ENCODE measurements around the gene RSF1. TPM values are rescaled to one million over a fixed set of nuclear protein-coding genes. Genes with fewer than 3 reads are reported as not detected.
"Not testable (repeated sequence)": the region's sequence is repeated elsewhere in the genome, so short reads cannot be mapped to it uniquely, and the experiment has no call there.

RSF1 gene
- total RNA-seq, 1 donor from 2014 or later = 29.1 TPM

DNA sequence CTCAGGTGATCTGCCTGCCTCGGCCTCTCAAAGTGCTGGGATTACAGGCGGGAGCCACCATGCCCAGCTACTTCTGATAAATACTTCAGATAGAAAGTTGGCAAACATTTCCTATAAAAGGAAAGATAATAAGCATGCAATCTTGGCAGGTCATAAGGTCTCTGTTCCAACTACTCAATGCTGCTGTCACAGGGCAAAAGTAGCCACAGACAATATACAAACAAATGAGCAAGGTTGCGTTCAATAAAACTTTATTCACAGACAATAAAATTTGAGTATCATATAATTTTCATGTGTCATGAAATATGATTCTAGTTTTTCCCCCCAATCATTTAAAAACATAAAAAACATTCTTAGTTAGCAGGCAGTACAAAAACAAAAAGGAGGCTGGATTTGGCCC lies 129.9 kb downstream of the RSF1 start:
- no peak for DNase-seq (ENCODE audit: low read depth, low spot score)

DNA sequence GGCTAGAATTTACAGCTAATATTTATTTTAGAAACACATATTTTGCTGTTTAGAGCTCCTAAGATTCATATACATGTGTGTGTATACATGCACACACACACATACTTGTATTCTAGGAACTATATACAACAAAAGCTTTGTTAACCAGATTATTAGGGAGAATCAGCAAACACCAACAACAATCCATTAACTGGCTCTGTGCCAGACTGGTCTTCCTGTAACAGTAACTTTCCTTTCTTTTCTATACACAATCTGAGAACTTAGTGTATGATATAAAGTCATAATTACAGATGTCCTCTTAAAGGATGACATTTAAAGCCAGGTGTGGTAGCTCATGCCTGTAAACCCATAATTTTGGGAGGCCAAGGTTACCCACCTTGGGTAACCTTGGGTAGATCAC lies 133.4 kb downstream of the RSF1 start:
- DNase-seq (ENCODE audit: low read depth, low spot score) = no peak

DNA sequence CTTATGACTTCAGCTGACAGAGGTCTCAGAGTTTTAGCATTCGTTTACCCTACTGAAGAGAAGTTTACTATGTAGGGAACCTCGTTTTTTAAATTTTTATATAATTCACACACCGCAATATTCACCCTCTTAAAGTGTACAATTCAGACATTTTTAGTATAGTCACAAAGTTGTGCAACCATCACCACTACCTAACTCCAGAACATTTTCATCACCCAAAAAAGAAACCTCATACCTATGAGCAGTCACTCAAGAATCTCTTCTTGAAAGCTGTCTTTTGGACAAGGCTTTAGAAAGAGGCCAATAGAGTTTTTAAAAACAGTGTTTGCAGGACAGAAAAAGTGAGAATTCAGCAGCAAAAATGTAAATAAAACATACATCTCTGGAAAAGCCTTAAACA lies 143.4 kb downstream of the RSF1 start:
- no peak for DNase-seq (ENCODE audit: low read depth, low spot score)

- no peak for DNase-seq (ENCODE audit: low read depth, low spot score)
Measured at GRCh38 chr11:77672264-77672663, 148.3 kb downstream of the RSF1 start.

DNA sequence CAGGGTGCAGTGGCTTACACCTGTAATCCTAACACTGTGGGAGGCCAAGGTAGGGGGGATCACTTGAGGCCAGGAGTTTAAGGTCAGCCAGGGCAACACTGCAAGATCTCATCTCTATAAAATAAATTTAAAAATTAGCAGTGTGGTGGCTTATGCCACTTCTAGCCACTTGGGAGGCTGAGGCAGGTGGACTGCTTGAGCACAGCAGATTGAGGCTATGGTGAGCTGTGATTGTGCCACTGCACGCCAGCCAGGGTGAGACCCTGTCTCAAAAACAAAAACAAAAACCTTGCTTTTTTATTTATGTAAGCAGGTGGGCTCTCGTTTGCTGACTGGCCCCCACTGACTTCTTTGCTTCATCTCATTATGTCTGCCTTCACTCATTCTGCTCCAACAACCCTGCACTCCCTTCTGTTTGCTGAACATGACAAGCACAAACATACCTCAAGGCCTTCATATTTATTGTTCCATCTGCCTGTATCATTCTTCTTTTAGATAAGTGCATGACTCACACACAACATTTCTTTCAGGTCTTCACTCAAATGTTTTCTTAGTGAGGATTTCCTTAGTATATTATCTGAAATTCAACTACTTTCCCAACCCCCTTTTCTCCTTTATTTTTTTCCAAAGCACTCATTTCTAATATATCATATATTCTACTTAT lies 150.5 kb downstream of the RSF1 start:
- DNase-seq (ENCODE audit: low read depth, low spot score) = peak; percentile 1

DNA sequence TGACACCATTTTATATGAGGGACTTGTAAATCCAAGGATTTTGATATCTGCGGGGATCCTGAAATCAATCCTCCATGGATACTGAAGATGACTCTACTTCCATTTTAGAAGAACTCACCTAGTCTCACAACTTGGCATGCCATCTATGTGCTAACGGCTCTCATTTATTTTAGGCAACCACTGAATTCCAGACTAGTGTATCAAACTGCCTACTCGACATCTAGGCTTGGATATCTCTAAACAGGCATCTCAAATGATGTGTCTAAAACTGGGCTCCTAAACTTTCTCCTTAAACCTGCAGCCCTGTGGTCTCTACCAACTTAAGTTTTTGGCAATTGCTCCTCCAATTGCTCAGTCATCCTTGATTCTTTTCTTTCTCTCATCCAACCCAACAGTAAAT lies 151.8 kb downstream of the RSF1 start:
- DNase-seq (ENCODE audit: low read depth, low spot score) = no peak

- no peak for DNase-seq (ENCODE audit: low read depth, low spot score)
Measured at GRCh38 chr11:77665240-77665965, 155.1 kb downstream of the RSF1 start.

- DNase-seq (ENCODE audit: low read depth, low spot score) = no peak
Measured at GRCh38 chr11:77661670-77662069, 158.9 kb downstream of the RSF1 start.

- no peak for DNase-seq (ENCODE audit: low read depth, low spot score)
Measured at GRCh38 chr11:77660947-77661346, 159.6 kb downstream of the RSF1 start.

GRCh38 chr11:77658213-77659013 lies 162.1 kb downstream of the RSF1 start:
- no peak for DNase-seq (ENCODE audit: low read depth, low spot score)

GRCh38 chr11:77656362-77656761 lies 164.2 kb downstream of the RSF1 start:
- no peak for DNase-seq (ENCODE audit: low read depth, low spot score)

DNA sequence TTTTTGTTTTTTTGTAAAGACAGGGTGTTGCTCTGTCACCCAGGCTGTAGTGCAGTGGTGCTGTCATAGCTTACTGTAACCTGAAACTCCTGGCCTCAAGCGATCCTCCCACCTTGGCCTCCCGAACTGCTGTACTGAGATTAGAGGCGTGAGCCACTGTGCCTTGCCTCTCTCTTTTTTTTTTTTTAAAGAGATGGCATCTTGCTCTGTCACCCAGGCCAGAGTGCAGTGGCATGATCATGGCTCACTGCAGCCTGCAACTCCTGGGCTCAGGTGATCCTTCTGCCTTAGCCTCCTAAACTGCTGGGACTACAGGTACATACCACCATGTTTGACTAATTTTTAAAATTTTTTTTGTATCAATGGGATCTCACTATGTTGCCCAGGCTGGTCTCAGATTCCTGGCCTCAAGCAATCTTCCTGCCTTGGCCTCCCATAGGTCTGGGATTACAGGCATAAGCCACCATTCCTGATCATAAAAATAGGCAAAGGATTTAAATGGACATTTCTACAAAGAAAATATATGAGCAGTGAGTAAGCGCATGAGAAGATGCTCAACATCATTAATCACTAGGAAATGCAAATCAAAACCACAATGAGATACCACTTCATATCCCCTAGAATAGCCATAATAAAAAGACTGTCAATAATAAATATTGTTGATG lies 165.6 kb downstream of the RSF1 start:
- no peak for DNase-seq (ENCODE audit: low read depth, low spot score)

DNA sequence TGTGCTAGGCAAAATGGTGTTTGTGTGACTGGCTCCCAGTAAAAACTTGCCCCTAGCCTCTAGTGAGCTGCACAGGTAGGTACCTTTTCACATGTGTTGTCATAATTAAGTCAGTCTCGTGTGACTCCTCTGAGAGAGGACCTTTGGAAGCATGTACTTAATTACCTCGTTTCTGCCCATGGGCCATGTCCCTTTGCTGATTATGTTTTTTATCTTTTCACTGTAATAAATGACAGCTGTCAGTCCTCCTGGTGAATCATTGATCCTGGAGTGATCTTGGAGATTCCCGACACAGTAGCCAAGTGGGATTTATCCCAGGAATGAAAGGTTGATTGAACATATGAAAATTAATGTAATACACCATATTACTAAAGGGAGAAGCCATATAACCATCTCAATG lies 170.4 kb downstream of the RSF1 start:
- DNase-seq (ENCODE audit: low read depth, low spot score) = no peak

DNA sequence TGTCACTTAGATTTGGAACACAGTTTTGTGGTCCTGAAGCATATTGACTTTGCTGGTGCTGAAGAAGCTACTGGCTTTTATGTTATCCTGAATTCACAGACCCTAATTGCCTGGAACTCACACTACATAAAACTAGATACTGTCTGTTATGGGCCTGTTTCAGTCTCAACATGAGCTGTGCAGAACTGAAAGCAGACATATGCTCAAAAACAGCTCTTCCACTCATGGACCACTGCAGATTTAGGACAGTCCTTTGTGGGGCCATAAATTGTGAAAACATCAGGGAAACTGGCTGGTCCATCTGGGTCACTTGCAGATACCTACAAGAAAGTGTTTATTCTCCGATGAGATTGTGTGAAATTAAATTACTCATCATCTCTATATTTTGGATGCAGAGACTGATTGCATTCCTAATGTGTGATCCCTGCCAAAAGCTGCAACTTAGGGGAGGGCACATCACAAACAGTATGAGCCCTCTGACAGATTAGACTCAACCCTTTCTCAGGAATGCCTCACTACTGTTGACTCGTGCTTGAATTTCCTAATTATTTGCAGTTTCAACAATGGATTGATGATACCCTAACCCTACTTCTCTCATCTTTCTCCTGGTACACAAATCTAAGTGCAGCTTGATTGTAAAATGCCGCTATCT lies 172.7 kb downstream of the RSF1 start:
- no peak for DNase-seq (ENCODE audit: low read depth, low spot score)

DNA sequence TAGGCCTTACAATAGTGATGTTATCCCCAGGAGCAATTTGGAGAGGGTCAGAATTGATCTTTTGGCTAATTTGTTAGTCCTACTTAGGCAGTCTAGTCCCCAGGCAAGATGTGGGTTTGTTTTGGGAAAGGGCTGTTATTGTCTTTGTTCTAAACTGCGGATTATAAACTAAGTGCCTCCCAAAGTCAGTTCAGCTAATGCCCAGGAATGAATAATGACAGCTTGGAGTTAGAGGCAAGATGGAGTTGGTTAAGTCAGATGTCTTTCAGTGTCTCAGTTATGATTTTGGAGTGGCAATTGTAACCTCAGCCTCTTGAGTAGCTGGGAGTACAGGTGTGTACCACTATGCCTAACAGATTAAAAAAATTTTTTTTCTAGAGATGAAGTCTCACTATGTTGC lies 175.6 kb downstream of the RSF1 start:
- no peak for DNase-seq (ENCODE audit: low read depth, low spot score)

DNA sequence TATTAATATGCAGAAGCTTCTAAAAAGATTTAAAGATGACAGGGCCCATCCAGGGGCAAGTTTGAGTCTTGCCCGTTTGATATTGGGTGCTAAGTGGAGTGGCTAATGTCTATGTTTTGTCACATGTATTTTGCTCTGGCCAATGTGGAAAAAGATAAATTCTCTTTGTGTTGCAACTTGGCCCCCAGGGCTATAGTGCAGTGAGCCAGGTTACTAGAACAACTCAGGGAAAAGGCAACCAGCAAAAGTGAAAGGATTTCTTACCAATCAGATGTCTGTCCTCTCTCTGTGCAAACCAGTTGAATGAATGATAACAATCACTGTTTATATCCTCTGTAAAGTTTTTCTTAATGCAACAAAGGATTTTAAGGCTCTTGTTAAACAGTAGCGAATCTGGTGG lies 178.3 kb downstream of the RSF1 start:
- DNase-seq (ENCODE audit: low read depth, low spot score) = no peak

DNA sequence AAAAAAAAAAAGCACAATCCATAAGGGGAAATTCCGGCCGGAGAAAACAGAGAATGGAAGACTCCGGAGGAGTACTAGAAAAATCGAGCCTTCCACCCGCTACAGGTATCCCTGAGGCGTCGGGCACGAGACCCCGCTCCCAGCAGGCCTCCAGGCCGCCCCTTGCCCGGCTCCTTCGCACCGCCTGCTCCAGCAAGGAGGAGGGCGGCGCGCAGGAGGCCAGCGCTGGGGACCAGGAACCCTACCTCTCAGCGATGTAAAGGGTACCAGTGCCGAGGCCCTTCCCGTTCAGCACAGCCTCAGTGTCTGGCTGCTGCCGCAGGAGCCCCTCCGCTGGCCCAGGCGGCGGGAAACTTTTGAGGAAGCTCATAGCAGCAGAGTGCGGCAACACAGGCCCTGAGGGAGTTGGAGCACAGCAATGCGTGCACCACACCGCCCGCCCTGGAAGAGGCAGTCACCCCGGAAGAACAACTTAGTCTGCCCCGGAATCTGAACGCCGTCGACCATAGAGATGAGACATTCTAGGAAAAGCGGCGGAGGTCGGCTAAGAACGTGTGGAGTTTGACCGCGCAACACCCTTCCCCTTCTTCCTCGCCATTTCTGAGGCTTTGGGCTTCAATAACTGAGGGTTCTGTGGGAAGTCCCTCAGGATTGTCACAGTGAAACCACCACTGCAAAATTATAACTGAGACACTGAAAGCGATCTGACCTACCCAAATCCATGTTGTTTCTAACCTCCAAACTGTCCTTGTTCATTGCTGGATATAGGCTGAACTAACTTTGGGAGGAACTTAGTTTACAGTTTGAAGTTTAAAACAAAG lies 183.0 kb downstream of the RSF1 start, which contains the start of gene CLNS1A:
Gene CLNS1A (minus strand): TSS at position 450 of the 821 bp plus-strand sequence. CDS start 80 bp downstream, at position 370.
- DNase-seq (ENCODE audit: low read depth, low spot score) = peak; percentile 57

- no peak for DNase-seq (ENCODE audit: low read depth, low spot score)
Measured at GRCh38 chr11:77636731-77637344, 183.7 kb downstream of the RSF1 start.

GRCh38 chr11:77633926-77634325 lies 186.6 kb downstream of the RSF1 start:
- DNase-seq (ENCODE audit: low read depth, low spot score) = not testable (repeated sequence)

- no peak for DNase-seq (ENCODE audit: low read depth, low spot score)
Measured at GRCh38 chr11:77630157-77630710, 190.3 kb downstream of the RSF1 start.

All from pulmonary artery endothelial cell (primary cell).